Astrocyte (in vitro differentiated cells and primary cell): ENCODE measurements around the gene TRAK2. TPM values are rescaled to one million over a fixed set of nuclear protein-coding genes. Genes with fewer than 3 reads are reported as not detected.

Source experiments
- DNase-seq: peaks from one replicate; pipeline ENCODE4 v3.0.0-alpha.2; 2010; ENCODE audit warnings: low read depth
- FAIRE-seq: peaks from 2 replicates; lab custom pipeline; 2011; peaks lifted over from hg19 to GRCh38; lab: Jason Lieb, UNC
- H2AFZ ChIP-seq: 2 replicates; pipeline ENCODE4 v1.6.0; 2012; ENCODE audit warnings: low read depth, low read length, inconsistent platforms
- H3K27ac ChIP-seq: 2 replicates; pipeline ENCODE4 v1.5.1; 2011; ENCODE audit warnings: low read depth, low read length, inconsistent platforms
- H3K27me3 ChIP-seq: 2 replicates; pipeline ENCODE4 v1.6.0; 2011; ENCODE audit warnings: low read length, inconsistent platforms; ENCODE audit not compliant: insufficient read depth
- H3K36me3 ChIP-seq: 2 replicates; pipeline ENCODE4 v1.5.1; 2011; ENCODE audit warnings: low read length, inconsistent platforms; ENCODE audit not compliant: insufficient read depth
- H3K4me1 ChIP-seq: 2 replicates; pipeline ENCODE4 v1.5.1; 2011; ENCODE audit warnings: low read length, inconsistent platforms; ENCODE audit not compliant: insufficient read depth
- H3K4me2 ChIP-seq: 2 replicates; pipeline ENCODE4 v1.6.0; 2012; ENCODE audit warnings: low read length, inconsistent platforms
- H3K4me3 ChIP-seq: 2 replicates; pipeline ENCODE4 v1.5.1; 2011; ENCODE audit warnings: low read depth, mild to moderate bottlenecking, low read length, inconsistent platforms; ENCODE audit not compliant: insufficient read depth
- H3K79me2 ChIP-seq: 2 replicates; pipeline ENCODE4 v1.6.0; 2012; ENCODE audit warnings: mild to moderate bottlenecking, low read length, inconsistent platforms; ENCODE audit not compliant: insufficient read depth
- H3K9ac ChIP-seq: 2 replicates; pipeline ENCODE4 v1.6.0; 2012; ENCODE audit warnings: mild to moderate bottlenecking, low read length, inconsistent platforms
- H3K9me3 ChIP-seq: 2 replicates; pipeline ENCODE4 v1.5.1; 2012; ENCODE audit warnings: low read depth, mild to moderate bottlenecking, low read length, inconsistent platforms; ENCODE audit not compliant: insufficient read depth
- H4K20me1 ChIP-seq: 2 replicates; pipeline ENCODE4 v1.6.0; 2012; ENCODE audit warnings: low read length, inconsistent platforms; ENCODE audit not compliant: insufficient read depth
- H3K27ac Mint-ChIP-seq: one replicate; pipeline ENCODE4 v1.8.0; 2021; ENCODE audit warnings: mild to moderate bottlenecking, mixed read lengths; ENCODE audit not compliant: unreplicated experiment
- H3K27me3 Mint-ChIP-seq: one replicate; pipeline ENCODE4 v1.8.0; 2021; ENCODE audit warnings: low read depth, mixed read lengths; ENCODE audit not compliant: unreplicated experiment
- H3K36me3 Mint-ChIP-seq: one replicate; pipeline ENCODE4 v1.8.0; 2021; ENCODE audit warnings: low read depth, mixed read lengths; ENCODE audit not compliant: unreplicated experiment
- H3K4me1 Mint-ChIP-seq: one replicate; pipeline ENCODE4 v1.8.0; 2021; ENCODE audit warnings: low read depth, mixed read lengths; ENCODE audit not compliant: unreplicated experiment
- H3K4me3 Mint-ChIP-seq: one replicate; pipeline ENCODE4 v1.8.0; 2021; ENCODE audit warnings: mild to moderate bottlenecking, moderate library complexity, mixed read lengths; ENCODE audit not compliant: unreplicated experiment
- H3K9me3 Mint-ChIP-seq: one replicate; pipeline ENCODE4 v1.8.0; 2021; ENCODE audit warnings: mild to moderate bottlenecking, mixed read lengths; ENCODE audit not compliant: unreplicated experiment
- EZH2 ChIP-seq: IDR thresholded peaks from 2 replicates; pipeline ENCODE4 v1.6.1; 2012; ENCODE audit warnings: mild to moderate bottlenecking, low read length, inconsistent platforms; ENCODE audit not compliant: insufficient read depth
- total RNA-seq: library from RNA; stranded (reverse); gene quantifications from 2 replicates; pipeline ENCODE4 v1.2.1, GENCODE V29; 2021
- TF ChIP-seq, protein P1 (sequence below): IDR thresholded peaks from 2 replicates; pipeline ENCODE4 v1.5.1; 2011; ENCODE audit warnings: low read depth, mild to moderate bottlenecking, inconsistent platforms, low read length, moderate library complexity; ENCODE audit not compliant: insufficient read depth

TRAK2 gene
- total RNA-seq, 1 donor from 2014 or later: 39.1 TPM

DNA sequence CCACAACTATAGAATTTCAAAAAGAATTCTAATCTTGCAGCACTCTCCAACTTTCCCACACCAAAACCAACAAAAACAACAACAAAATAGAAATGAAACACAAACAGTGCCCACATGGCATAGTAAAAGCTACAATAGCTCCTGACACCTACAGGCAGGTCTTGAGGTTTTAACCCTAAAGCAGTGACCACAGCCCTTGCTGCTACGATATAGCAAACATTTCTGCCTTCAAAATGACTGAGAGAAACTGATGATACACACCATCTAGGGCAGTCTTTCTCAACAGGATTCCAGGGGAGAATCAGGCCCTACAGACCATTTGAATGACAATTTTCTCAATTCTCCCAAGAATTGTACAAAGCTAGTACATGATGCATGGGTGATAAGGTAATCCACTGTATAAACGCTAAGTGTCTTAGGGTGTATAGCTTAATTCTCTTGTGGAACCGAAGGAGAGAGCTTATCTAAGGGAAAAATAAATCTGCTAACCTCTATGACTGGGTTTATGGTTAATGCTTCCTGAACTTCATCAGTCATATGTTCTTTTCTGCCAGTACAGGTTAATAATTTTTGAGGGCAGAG is 46.5 kb downstream of the TRAK2 start:
- no peak overlapping the region for H3K4me2 ChIP-seq
- Mint-ChIP-seq H3K27ac (no peak overlapping the region), H3K9me3 (no peaks in the 10 kb centered on the region), H3K4me1 (peaks cover 31% of the 10 kb centered on the region), H3K4me3 (peak overlapping the region; percentile 3), H3K27me3 (no peaks in the 10 kb centered on the region), H3K36me3 (peaks cover 6% of the 10 kb centered on the region)
- H3K79me2 ChIP-seq: peaks cover 8% of the 10 kb centered on the region
- peaks cover 9% of the 10 kb centered on the region for H3K4me1 ChIP-seq
- DNase-seq (no peak), FAIRE-seq (no peak)
- H4K20me1 ChIP-seq: peaks cover 5% of the 10 kb centered on the region
- H2AFZ ChIP-seq: no peak overlapping the region
- H3K36me3 ChIP-seq: peaks cover 8% of the 10 kb centered on the region
- H3K4me3 ChIP-seq: no peak overlapping the region
- TF ChIP-seq, protein P1, sequence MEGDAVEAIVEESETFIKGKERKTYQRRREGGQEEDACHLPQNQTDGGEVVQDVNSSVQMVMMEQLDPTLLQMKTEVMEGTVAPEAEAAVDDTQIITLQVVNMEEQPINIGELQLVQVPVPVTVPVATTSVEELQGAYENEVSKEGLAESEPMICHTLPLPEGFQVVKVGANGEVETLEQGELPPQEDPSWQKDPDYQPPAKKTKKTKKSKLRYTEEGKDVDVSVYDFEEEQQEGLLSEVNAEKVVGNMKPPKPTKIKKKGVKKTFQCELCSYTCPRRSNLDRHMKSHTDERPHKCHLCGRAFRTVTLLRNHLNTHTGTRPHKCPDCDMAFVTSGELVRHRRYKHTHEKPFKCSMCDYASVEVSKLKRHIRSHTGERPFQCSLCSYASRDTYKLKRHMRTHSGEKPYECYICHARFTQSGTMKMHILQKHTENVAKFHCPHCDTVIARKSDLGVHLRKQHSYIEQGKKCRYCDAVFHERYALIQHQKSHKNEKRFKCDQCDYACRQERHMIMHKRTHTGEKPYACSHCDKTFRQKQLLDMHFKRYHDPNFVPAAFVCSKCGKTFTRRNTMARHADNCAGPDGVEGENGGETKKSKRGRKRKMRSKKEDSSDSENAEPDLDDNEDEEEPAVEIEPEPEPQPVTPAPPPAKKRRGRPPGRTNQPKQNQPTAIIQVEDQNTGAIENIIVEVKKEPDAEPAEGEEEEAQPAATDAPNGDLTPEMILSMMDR: no peak
- no peak for TF ChIP-seq EZH2
- no peaks in the 10 kb centered on the region for H3K9me3 ChIP-seq
- H3K9ac ChIP-seq: no peak overlapping the region
- H3K27ac ChIP-seq: no peak overlapping the region
- H3K27me3 ChIP-seq: no peaks in the 10 kb centered on the region

DNA sequence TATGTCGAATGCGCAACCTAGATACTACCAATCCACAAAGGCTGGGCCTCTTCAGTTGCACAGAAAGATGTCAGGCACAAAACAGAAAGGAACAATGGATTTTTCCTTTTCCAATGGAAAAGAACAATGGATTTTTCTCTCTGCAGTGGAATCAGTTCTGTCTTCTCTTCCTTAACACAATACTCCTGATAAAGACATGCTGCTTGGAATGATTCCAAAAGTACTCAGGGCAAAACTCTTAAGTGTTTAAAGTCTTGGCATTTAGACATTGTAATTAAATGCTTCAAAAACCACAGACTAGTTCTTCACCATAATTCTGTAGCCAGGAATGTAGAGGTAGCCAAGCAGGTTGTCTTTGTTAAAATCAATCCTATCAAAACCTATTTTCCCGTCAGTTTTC is 47.4 kb downstream of the TRAK2 start:
- H4K20me1 ChIP-seq: peaks cover 5% of the 10 kb centered on the region
- H3K9ac ChIP-seq: no peak overlapping the region
- Mint-ChIP-seq H3K27ac (peak overlapping the region; percentile 74), H3K27me3 (no peaks in the 10 kb centered on the region), H3K4me3 (no peak overlapping the region), H3K9me3 (no peaks in the 10 kb centered on the region), H3K36me3 (peaks cover 9% of the 10 kb centered on the region), H3K4me1 (peaks cover 31% of the 10 kb centered on the region)
- peak overlapping the region; percentile 21 for H3K4me2 ChIP-seq
- H3K9me3 ChIP-seq: no peaks in the 10 kb centered on the region
- peaks cover 12% of the 10 kb centered on the region for H3K36me3 ChIP-seq
- H3K4me1 ChIP-seq: peaks cover 9% of the 10 kb centered on the region
- no peak overlapping the region for H2AFZ ChIP-seq
- DNase-seq (peak; percentile 84), FAIRE-seq (peak; percentile 52)
- H3K27me3 ChIP-seq: no peaks in the 10 kb centered on the region
- H3K27ac ChIP-seq: no peak overlapping the region
- peaks cover 4% of the 10 kb centered on the region for H3K79me2 ChIP-seq
- H3K4me3 ChIP-seq: no peak overlapping the region
- TF ChIP-seq, protein P1: no peak
- TF ChIP-seq EZH2: no peak
